Measurements from ENCODE around the gene SPOCK3.
"Not testable (repeated sequence)": the region's sequence is repeated elsewhere in the genome, so short reads cannot be mapped to it uniquely, and the experiment has no call there.

SPOCK3 gene

GRCh38 chr4:166887457-166887856, 346.8 kb downstream of the SPOCK3 start:
- Histone ChIP-seq H3K27ac (no peak overlapping the region), H3K36me3 (ENCODE audit: insufficient read depth, low read length) (no peaks in the 10 kb centered on the region), H3K9me3 (ENCODE audit: low read depth, low read length) (no peaks in the 10 kb centered on the region), H3K4me3 (no peak overlapping the region), H3K9ac (ENCODE audit: insufficient read length) (no peak overlapping the region)
- DNase-seq (ENCODE audit: low read depth, low spot score) = no peak
- no peak for TF ChIP-seq EZH2 (IDR thresholded peaks at IDR 0.05)
- no peak for TF ChIP-seq POLR2AphosphoS5 (IDR thresholded peaks at IDR 0.05; ENCODE audit: borderline replicate concordance, low read depth, low read length)
- no peak for TF ChIP-seq FOXP2 (optimal IDR thresholded peaks at IDR 0.05; ENCODE audit: control extremely low read depth, extremely low read length, insufficient read depth)

- Histone ChIP-seq H3K4me3 (no peak overlapping the region), H3K9ac (ENCODE audit: insufficient read length) (no peak overlapping the region), H3K9me3 (ENCODE audit: low read depth, low read length) (no peaks in the 10 kb centered on the region), H3K27ac (no peak overlapping the region), H3K36me3 (ENCODE audit: insufficient read depth, low read length) (no peaks in the 10 kb centered on the region)
- no peak for TF ChIP-seq EZH2 (IDR thresholded peaks at IDR 0.05)
- TF ChIP-seq POLR2AphosphoS5 (IDR thresholded peaks at IDR 0.05; ENCODE audit: borderline replicate concordance, low read depth, low read length) = no peak
- no peak for DNase-seq (ENCODE audit: low read depth, low spot score)
Measured at GRCh38 chr4:166886718-166887117, 347.6 kb downstream of the SPOCK3 start.

- DNase-seq (ENCODE audit: low read depth, low spot score) = no peak
- no peaks in the 10 kb centered on the region for H3K9me3 ChIP-seq (ENCODE audit: low read depth, low read length)
Measured at GRCh38 chr4:166882221-166882620, 352.1 kb downstream of the SPOCK3 start.

GRCh38 chr4:166875821-166876220, 358.5 kb downstream of the SPOCK3 start:
- Histone ChIP-seq H3K27ac (no peak overlapping the region), H3K9ac (ENCODE audit: insufficient read length) (no peak overlapping the region), H3K4me3 (0 out of 2 replicates have a peak overlapping the region, but pooled peaks have one; percentile 26), H3K9me3 (ENCODE audit: low read depth, low read length) (no peaks in the 10 kb centered on the region), H3K36me3 (ENCODE audit: insufficient read depth, low read length) (no peaks in the 10 kb centered on the region)
- TF ChIP-seq FOXP2 (optimal IDR thresholded peaks at IDR 0.05; ENCODE audit: control extremely low read depth, extremely low read length, insufficient read depth) (no peak), POLR2AphosphoS5 (IDR thresholded peaks at IDR 0.05; ENCODE audit: borderline replicate concordance, low read depth, low read length) (no peak), EZH2 (IDR thresholded peaks at IDR 0.05) (no peak)
- no peak for DNase-seq (ENCODE audit: low read depth, low spot score)

More at GRCh38 chr4:166882221-166882620, 352.1 kb downstream of the SPOCK3 start:
- H3K36me3 ChIP-seq (ENCODE audit: insufficient read depth, low read length) = no peaks in the 10 kb centered on the region
- H3K27ac ChIP-seq = no peak overlapping the region
- H3K4me3 ChIP-seq = no peak overlapping the region
- no peak overlapping the region for H3K9ac ChIP-seq (ENCODE audit: insufficient read length)
- no peak for TF ChIP-seq POLR2AphosphoS5 (IDR thresholded peaks at IDR 0.05; ENCODE audit: borderline replicate concordance, low read depth, low read length)

GRCh38 chr4:166862032-166862431, 372.3 kb downstream of the SPOCK3 start:
- Histone ChIP-seq H3K36me3 (ENCODE audit: insufficient read depth, low read length) (no peaks in the 10 kb centered on the region), H3K4me3 (no peak overlapping the region), H3K27ac (no peak overlapping the region), H3K9ac (ENCODE audit: insufficient read length) (no peak overlapping the region), H3K9me3 (ENCODE audit: low read depth, low read length) (no peaks in the 10 kb centered on the region)
- TF ChIP-seq POLR2AphosphoS5 (IDR thresholded peaks at IDR 0.05; ENCODE audit: borderline replicate concordance, low read depth, low read length) (no peak), EZH2 (IDR thresholded peaks at IDR 0.05) (no peak), FOXP2 (optimal IDR thresholded peaks at IDR 0.05; ENCODE audit: control extremely low read depth, extremely low read length, insufficient read depth) (no peak)
- no peak for DNase-seq (ENCODE audit: low read depth, low spot score)

GRCh38 chr4:166850398-166850797, 383.9 kb downstream of the SPOCK3 start:
- H3K9me3 ChIP-seq (ENCODE audit: low read depth, low read length); H3K27ac ChIP-seq; DNase-seq (ENCODE audit: low read depth, low spot score); H3K36me3 ChIP-seq (ENCODE audit: insufficient read depth, low read length); H3K4me3 ChIP-seq; H3K9ac ChIP-seq (ENCODE audit: insufficient read length): not testable (repeated sequence)

- DNase-seq (ENCODE audit: low read depth, low spot score) = no peak
- TF ChIP-seq EZH2 (IDR thresholded peaks at IDR 0.05) (no peak), FOXP2 (optimal IDR thresholded peaks at IDR 0.05; ENCODE audit: control extremely low read depth, extremely low read length, insufficient read depth) (no peak), POLR2AphosphoS5 (IDR thresholded peaks at IDR 0.05; ENCODE audit: borderline replicate concordance, low read depth, low read length) (no peak)
- Histone ChIP-seq H3K9me3 (ENCODE audit: low read depth, low read length) (no peaks in the 10 kb centered on the region), H3K9ac (ENCODE audit: insufficient read length) (no peak overlapping the region), H3K4me3 (no peak overlapping the region), H3K27ac (no peak overlapping the region), H3K36me3 (ENCODE audit: insufficient read depth, low read length) (no peaks in the 10 kb centered on the region)
Measured at GRCh38 chr4:166846939-166847338, 387.4 kb downstream of the SPOCK3 start.

- no peak for DNase-seq (ENCODE audit: low read depth, low spot score)
- no peak for TF ChIP-seq FOXP2 (optimal IDR thresholded peaks at IDR 0.05; ENCODE audit: control extremely low read depth, extremely low read length, insufficient read depth)
- TF ChIP-seq EZH2 (IDR thresholded peaks at IDR 0.05) = no peak
- TF ChIP-seq POLR2AphosphoS5 (IDR thresholded peaks at IDR 0.05; ENCODE audit: borderline replicate concordance, low read depth, low read length) = no peak
- no peak overlapping the region for H3K27ac ChIP-seq
- H3K36me3 ChIP-seq (ENCODE audit: insufficient read depth, low read length) = no peaks in the 10 kb centered on the region
- no peak overlapping the region for H3K9ac ChIP-seq (ENCODE audit: insufficient read length)
- no peaks in the 10 kb centered on the region for H3K9me3 ChIP-seq (ENCODE audit: low read depth, low read length)
- H3K4me3 ChIP-seq = no peak overlapping the region
Measured at GRCh38 chr4:166842795-166843261, 391.5 kb downstream of the SPOCK3 start.

- Histone ChIP-seq H3K4me3 (no peak overlapping the region), H3K36me3 (ENCODE audit: insufficient read depth, low read length) (no peaks in the 10 kb centered on the region), H3K9ac (ENCODE audit: insufficient read length) (no peak overlapping the region), H3K9me3 (ENCODE audit: low read depth, low read length) (no peaks in the 10 kb centered on the region), H3K27ac (no peak overlapping the region)
- no peak for DNase-seq (ENCODE audit: low read depth, low spot score)
- no peak for TF ChIP-seq FOXP2 (optimal IDR thresholded peaks at IDR 0.05; ENCODE audit: control extremely low read depth, extremely low read length, insufficient read depth)
- TF ChIP-seq EZH2 (IDR thresholded peaks at IDR 0.05) = no peak
- TF ChIP-seq POLR2AphosphoS5 (IDR thresholded peaks at IDR 0.05; ENCODE audit: borderline replicate concordance, low read depth, low read length) = no peak
Measured at GRCh38 chr4:166839615-166840251, 394.6 kb downstream of the SPOCK3 start.
